Measurements from ENCODE around the gene DNAJB7. TPM values are rescaled to one million over a fixed set of nuclear protein-coding genes. Genes with fewer than 3 reads are reported as not detected.

DNAJB7 gene
- total and polyA plus RNA-seq, 4 donors = 0.15 TPM; not detected in 3

DNA sequence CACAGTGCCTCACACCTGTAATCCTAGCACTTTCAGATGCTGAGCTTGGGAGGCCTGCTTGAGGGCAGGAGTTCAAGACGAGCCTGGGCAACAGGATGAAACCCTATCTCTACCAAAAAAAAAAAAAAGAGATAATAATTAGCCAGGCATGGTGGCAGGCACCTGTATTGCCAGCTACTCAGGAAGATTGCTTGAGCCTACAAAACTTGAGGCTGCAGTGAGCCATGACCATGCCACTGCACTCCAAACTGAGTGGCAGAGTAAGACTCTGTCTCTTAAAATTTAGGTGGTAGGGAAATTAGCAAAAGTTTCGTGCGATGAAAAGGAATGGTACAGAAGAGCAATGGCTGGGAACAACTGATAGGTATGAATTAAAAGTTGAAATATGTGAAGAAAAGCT is 23.4 kb downstream of the DNAJB7 start (continued):
- TF ChIP-seq REST (IDR thresholded peaks at IDR 0.05) = no peak
- TF ChIP-seq RAD21 (IDR thresholded peaks at IDR 0.05) = no peak
- TF ChIP-seq FOXA2 (IDR thresholded peaks at IDR 0.05) = no peak

DNA sequence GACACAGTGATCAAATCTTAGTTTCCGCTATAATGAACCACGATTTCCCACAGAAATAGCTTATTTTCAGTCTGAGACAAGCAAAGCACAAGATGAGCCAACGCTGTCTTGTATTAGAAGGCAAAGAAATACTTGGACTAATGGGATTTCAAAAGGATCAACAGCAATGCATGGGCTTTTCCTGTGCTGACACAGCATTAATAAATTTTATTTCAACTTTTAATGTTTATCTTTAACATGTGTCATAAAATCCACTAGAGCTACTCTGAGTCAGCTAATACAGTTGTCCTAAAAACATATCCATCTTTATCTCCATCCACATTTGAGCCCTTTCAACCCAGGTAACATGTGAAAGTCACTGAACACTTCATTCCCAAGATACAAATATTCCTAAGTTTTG is 27.3 kb downstream of the DNAJB7 start:
- H3K27me3 ChIP-seq (ENCODE audit: control insufficient read depth in 4 of 4, insufficient read depth in 4 of 4, low read length in 3 of 4) = no peaks in the 10 kb centered on the region
- no peak for TF ChIP-seq MAX (IDR thresholded peaks at IDR 0.05)
- TF ChIP-seq CTCF (IDR thresholded peaks at IDR 0.05; ENCODE audit: low read depth, low read length, missing input control) = no peak
- no peak for TF ChIP-seq FOXA2 (IDR thresholded peaks at IDR 0.05)
- TF ChIP-seq FOXA1 (IDR thresholded peaks at IDR 0.05) = no peak
- no peak for TF ChIP-seq YY1 (IDR thresholded peaks at IDR 0.05)
- no peak for TF ChIP-seq HNF4G (IDR thresholded peaks at IDR 0.05)
- no peak for TF ChIP-seq JUND (IDR thresholded peaks at IDR 0.05)
- TF ChIP-seq RAD21 (IDR thresholded peaks at IDR 0.05) = no peak
- TF ChIP-seq ATF3 (IDR thresholded peaks at IDR 0.05) = no peak
- TF ChIP-seq HNF4A (conservative IDR thresholded peaks at IDR 0.05) = no peak
- TF ChIP-seq EGR1 (IDR thresholded peaks at IDR 0.05; ENCODE audit: low read depth in 2 of 2) = no peak
- TF ChIP-seq REST (IDR thresholded peaks at IDR 0.05) = no peak
- no peak for TF ChIP-seq NR2F2 (IDR thresholded peaks at IDR 0.05)
- TF ChIP-seq GABPA (IDR thresholded peaks at IDR 0.05 in 1 of 2, conservative IDR thresholded peaks at IDR 0.05 in 1 of 2) = no peak
- TF ChIP-seq TAF1 (conservative IDR thresholded peaks at IDR 0.05) = no peak
- TF ChIP-seq RXRA (IDR thresholded peaks at IDR 0.05) = no peak
- TF ChIP-seq SP1 (IDR thresholded peaks at IDR 0.05) = no peak
- TF ChIP-seq ZBTB33 (IDR thresholded peaks at IDR 0.05) = no peak
- H3K27ac ChIP-seq (ENCODE audit: low read depth in 1 of 2, low read length in 2 of 2) = no peak overlapping the region
- WGBS = 96% methylated on average over 3 of the region's 3 CpGs
- H3K9ac ChIP-seq (ENCODE audit: low read depth in 1 of 2, low read length in 2 of 2) = no peak overlapping the region
- no peak for DNase-seq (ENCODE audit: low spot score)
- H3K36me3 ChIP-seq (ENCODE audit: control insufficient read depth in 4 of 4, insufficient read depth in 3 of 4, low read depth in 1 of 4, low read length in 3 of 4) = peaks cover 11 to 64% (median 39%) of the 10 kb centered on the region in 4 donors
- peaks cover 5 to 20% (median 13%) of the 10 kb centered on the region in 4 donors for H3K4me1 ChIP-seq (ENCODE audit: control insufficient read depth in 4 of 4, insufficient read depth in 4 of 4, low read length in 3 of 4)
- H3K4me3 ChIP-seq (ENCODE audit: low read depth in 1 of 3, low read length in 3 of 3) = no peak overlapping the region
- H3K9me3 ChIP-seq (ENCODE audit: control insufficient read depth in 4 of 4, low read length in 3 of 4) = no peaks in the 10 kb centered on the region

Data from liver (tissue), 9 donors.